GM23338 (cell line): ENCODE data around the gene CDKAL1. TPM values are rescaled to one million over a fixed set of nuclear protein-coding genes. Genes with fewer than 3 reads are reported as not detected.

Source experiments
- ATAC-seq: fragments of 200-7000 bp; cut with Tn5 transposase; 3 replicates; pipeline ENCODE4 v1.9.1; 2020
- DNase-seq: peaks from one replicate; pipeline ENCODE4 v3.0.0-alpha.2; 2015; ENCODE audit warnings: low spot score
- H2AFZ ChIP-seq: fragments of 200-600 bp; sonication (generic); 2 replicates; pipeline ENCODE4 v1.8.0; 2016; ENCODE audit warnings: antibody characterized with exemption, mild to moderate bottlenecking, moderate library complexity
- H3F3A ChIP-seq: fragments of 200-600 bp; sonication (generic); replicated peaks from 2 replicates; pipeline ENCODE4 v1.8.0; 2017; ENCODE audit warnings: antibody characterized with exemption, mixed run types, low read depth
- H3K27ac ChIP-seq: fragments of 200-600 bp; sonication (generic); 2 replicates; pipeline ENCODE4 v1.6.1; 2016; ENCODE audit warnings: low read depth
- H3K27me3 ChIP-seq: fragments of 200-600 bp; sonication (generic); 2 replicates; pipeline ENCODE4 v1.8.0; 2016; ENCODE audit warnings: mild to moderate bottlenecking, mixed run types, moderate library complexity; ENCODE audit not compliant: insufficient read depth
- H3K36me3 ChIP-seq: fragments of 200-600 bp; sonication (generic); 2 replicates; pipeline ENCODE4 v1.8.0; 2016; ENCODE audit warnings: mild to moderate bottlenecking; ENCODE audit not compliant: insufficient read depth
- H3K4me1 ChIP-seq: fragments of 200-600 bp; sonication (generic); 2 replicates; pipeline ENCODE4 v1.8.0; 2016; ENCODE audit warnings: mild to moderate bottlenecking, moderate library complexity; ENCODE audit not compliant: insufficient read depth
- H3K4me2 ChIP-seq: fragments of 200-600 bp; sonication (generic); 2 replicates; pipeline ENCODE4 v1.7.1; 2017; ENCODE audit warnings: mixed run types
- H3K4me3 ChIP-seq: fragments of 200-600 bp; sonication (generic); 2 replicates; pipeline ENCODE4 v1.6.1; 2016; ENCODE audit warnings: mixed run types
- H3K79me2 ChIP-seq: fragments of 200-600 bp; sonication (generic); replicated peaks from 2 replicates; pipeline ENCODE4 v1.8.0; 2017; ENCODE audit warnings: mild to moderate bottlenecking; ENCODE audit not compliant: insufficient read depth
- H3K9me2 ChIP-seq: fragments of 200-600 bp; sonication (generic); 2 replicates; pipeline ENCODE4 v1.8.0; 2017; ENCODE audit not compliant: insufficient read depth
- H4K20me1 ChIP-seq: fragments of 200-600 bp; sonication (generic); replicated peaks from 2 replicates; pipeline ENCODE4 v1.8.0; 2017; ENCODE audit warnings: mild to moderate bottlenecking; ENCODE audit not compliant: insufficient read depth
- H3K27ac Mint-ChIP-seq: 2 replicates; pipeline ENCODE4 v1.8.0; 2020; ENCODE audit warnings: inconsistent platforms, mild to moderate bottlenecking, moderate library complexity, mixed read lengths
- H3K27me3 Mint-ChIP-seq: 3 replicates; pipeline ENCODE4 v1.8.0; 2022; ENCODE audit warnings: low read depth, mild to moderate bottlenecking, moderate library complexity, mixed read lengths, inconsistent platforms; ENCODE audit not compliant: insufficient read depth, poor library complexity
- H3K36me3 Mint-ChIP-seq: 3 replicates; pipeline ENCODE4 v1.8.0; 2021; ENCODE audit warnings: low read depth, mild to moderate bottlenecking, inconsistent platforms, moderate library complexity, mixed read lengths
- H3K4me1 Mint-ChIP-seq: 3 replicates; pipeline ENCODE4 v1.8.0; 2020; ENCODE audit warnings: mild to moderate bottlenecking, inconsistent platforms, mixed read lengths
- H3K4me3 Mint-ChIP-seq: 3 replicates; pipeline ENCODE4 v1.8.0; 2021; ENCODE audit warnings: moderate library complexity, mild to moderate bottlenecking, inconsistent platforms, mixed read lengths
- H3K9me3 Mint-ChIP-seq: 3 replicates; pipeline ENCODE4 v1.8.0; 2020; ENCODE audit warnings: moderate library complexity, mild to moderate bottlenecking, inconsistent platforms, mixed read lengths
- CREB1 ChIP-seq: fragments of 250-450 bp; sonication (Bioruptor Pico); IDR thresholded peaks from 2 replicates; pipeline ENCODE4 v1.5.0; 2020; ENCODE audit warnings: low read depth, mild to moderate bottlenecking, moderate library complexity
- EZH2 ChIP-seq: fragments of 200-600 bp; sonication (generic); IDR thresholded peaks from one replicate; pipeline ENCODE4 v1.8.0; 2017; ENCODE audit warnings: antibody characterized with exemption, mild to moderate bottlenecking, low read depth; ENCODE audit not compliant: unreplicated experiment
- EZH2phosphoT487 ChIP-seq: fragments of 200-600 bp; sonication (generic); IDR thresholded peaks from one replicate; pipeline ENCODE4 v1.8.1; 2018; ENCODE audit warnings: antibody characterized with exemption; ENCODE audit not compliant: unreplicated experiment
- JUNB ChIP-seq: IDR thresholded peaks from one replicate; pipeline ENCODE4 v1.6.1; 2016; ENCODE audit warnings: antibody characterized with exemption; ENCODE audit not compliant: unreplicated experiment
- NANOG ChIP-seq: IDR thresholded peaks from 2 replicates; pipeline ENCODE4 v1.6.1; 2016; ENCODE audit warnings: antibody characterized with exemption, borderline replicate concordance
- POLR2AphosphoS5 ChIP-seq: IDR thresholded peaks from 2 replicates; pipeline ENCODE4 v1.6.1; 2016; ENCODE audit warnings: antibody characterized with exemption, low read depth
- STAT1 ChIP-seq: IDR thresholded peaks from one replicate; pipeline ENCODE4 v1.6.1; 2016; ENCODE audit warnings: antibody characterized with exemption; ENCODE audit not compliant: unreplicated experiment
- ZNF114 ChIP-seq: fragments of 250-450 bp; sonication (Bioruptor Pico); IDR thresholded peaks from 2 replicates; pipeline ENCODE4 v1.5.0; 2020; ENCODE audit warnings: mild to moderate bottlenecking, moderate library complexity
- ZNF331 ChIP-seq: fragments of 250-450 bp; sonication (Bioruptor Pico); IDR thresholded peaks from 2 replicates; pipeline ENCODE4 v1.5.0; 2020; ENCODE audit warnings: low read depth, mild to moderate bottlenecking, moderate library complexity
- polyA plus RNA-seq: library from polyadenylated mRNA; unstranded; fragments of >200 nt; fragmentation: Nextera tagmentation; extraction: Ambion mirVana; gene quantifications from 2 replicates; pipeline ENCODE4 v1.2.1, GENCODE V29; 2016
- total RNA-seq: library from RNA; depleted of rRNA; stranded (reverse); fragments of >200 nt; shearing (Covaris generic); gene quantifications from 2 replicates; pipeline ENCODE4 v1.2.3, GENCODE V29; 2014
- TF ChIP-seq, protein P1 (sequence below): IDR thresholded peaks from 2 replicates; pipeline ENCODE4 v1.6.1; 2016; ENCODE audit warnings: antibody characterized with exemption
- TF ChIP-seq, protein P2 (sequence below): fragments of 250-450 bp; sonication (Bioruptor Pico); IDR thresholded peaks from 2 replicates; pipeline ENCODE4 v1.5.0; 2020; ENCODE audit warnings: mild to moderate bottlenecking, moderate library complexity
- TF ChIP-seq, protein P3 (sequence below), 2 experiments: fragments of 200-600 bp in 1 of 2; sonication (generic) in 1 of 2; conservative IDR thresholded peaks; 2 replicates each; pipeline versions ENCODE4 v1.5.1 to v1.6.1; 2016 to 2017; ENCODE audit warnings: antibody characterized with exemption in 2 of 2, low read depth in 2 of 2, mild to moderate bottlenecking in 2 of 2, moderate library complexity in 1 of 2
- TF ChIP-seq, protein P4 (sequence below): IDR thresholded peaks from one replicate; pipeline ENCODE4 v1.6.1; 2018; ENCODE audit warnings: antibody characterized with exemption; ENCODE audit not compliant: unreplicated experiment

The CDKAL1 gene
- total and polyA plus RNA-seq, 2 experiments from 2014 or later: 17.8 to 35.0 TPM

GRCh38 chr6:21033575-21034026 lies 499.3 kb downstream of the CDKAL1 start:
- ATAC-seq (no peak), DNase-seq (no peak)
- Histone ChIP-seq H3K79me2 (no peaks in the 10 kb centered on the region), H3K4me1 (no peaks in the 10 kb centered on the region), H3K4me3 (no peak overlapping the region), H2AFZ (no peak overlapping the region), H4K20me1 (no peaks in the 10 kb centered on the region), H3K9me2 (peaks cover 3% of the 10 kb centered on the region; the same call in 1 of the 2 replicates), H3K4me2 (no peak overlapping the region), H3F3A (no peaks in the 10 kb centered on the region), H3K27ac (no peak overlapping the region), H3K27me3 (no peaks in the 10 kb centered on the region), H3K36me3 (no peaks in the 10 kb centered on the region)
- Mint-ChIP-seq H3K27ac (no peak overlapping the region), H3K4me1 (peaks cover 4% of the 10 kb centered on the region; the same call in 1 of the 3 replicates), H3K9me3 (no peaks in the 10 kb centered on the region; the same call in 2 of the 3 replicates), H3K36me3 (peaks cover 4% of the 10 kb centered on the region; the same call in 2 of the 3 replicates), H3K27me3 (peaks cover 7% of the 10 kb centered on the region), H3K4me3 (no peak overlapping the region)
- no peak for TF ChIP-seq CREB1
- TF ChIP-seq ZNF331: no peak
- TF ChIP-seq EZH2phosphoT487: no peak
- TF ChIP-seq, protein P1, sequence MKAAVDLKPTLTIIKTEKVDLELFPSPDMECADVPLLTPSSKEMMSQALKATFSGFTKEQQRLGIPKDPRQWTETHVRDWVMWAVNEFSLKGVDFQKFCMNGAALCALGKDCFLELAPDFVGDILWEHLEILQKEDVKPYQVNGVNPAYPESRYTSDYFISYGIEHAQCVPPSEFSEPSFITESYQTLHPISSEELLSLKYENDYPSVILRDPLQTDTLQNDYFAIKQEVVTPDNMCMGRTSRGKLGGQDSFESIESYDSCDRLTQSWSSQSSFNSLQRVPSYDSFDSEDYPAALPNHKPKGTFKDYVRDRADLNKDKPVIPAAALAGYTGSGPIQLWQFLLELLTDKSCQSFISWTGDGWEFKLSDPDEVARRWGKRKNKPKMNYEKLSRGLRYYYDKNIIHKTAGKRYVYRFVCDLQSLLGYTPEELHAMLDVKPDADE: no peak
- TF ChIP-seq EZH2: no peak
- no peak for TF ChIP-seq NANOG
- TF ChIP-seq POLR2AphosphoS5: no peak
- no peak for TF ChIP-seq STAT1
- TF ChIP-seq, protein P2, sequence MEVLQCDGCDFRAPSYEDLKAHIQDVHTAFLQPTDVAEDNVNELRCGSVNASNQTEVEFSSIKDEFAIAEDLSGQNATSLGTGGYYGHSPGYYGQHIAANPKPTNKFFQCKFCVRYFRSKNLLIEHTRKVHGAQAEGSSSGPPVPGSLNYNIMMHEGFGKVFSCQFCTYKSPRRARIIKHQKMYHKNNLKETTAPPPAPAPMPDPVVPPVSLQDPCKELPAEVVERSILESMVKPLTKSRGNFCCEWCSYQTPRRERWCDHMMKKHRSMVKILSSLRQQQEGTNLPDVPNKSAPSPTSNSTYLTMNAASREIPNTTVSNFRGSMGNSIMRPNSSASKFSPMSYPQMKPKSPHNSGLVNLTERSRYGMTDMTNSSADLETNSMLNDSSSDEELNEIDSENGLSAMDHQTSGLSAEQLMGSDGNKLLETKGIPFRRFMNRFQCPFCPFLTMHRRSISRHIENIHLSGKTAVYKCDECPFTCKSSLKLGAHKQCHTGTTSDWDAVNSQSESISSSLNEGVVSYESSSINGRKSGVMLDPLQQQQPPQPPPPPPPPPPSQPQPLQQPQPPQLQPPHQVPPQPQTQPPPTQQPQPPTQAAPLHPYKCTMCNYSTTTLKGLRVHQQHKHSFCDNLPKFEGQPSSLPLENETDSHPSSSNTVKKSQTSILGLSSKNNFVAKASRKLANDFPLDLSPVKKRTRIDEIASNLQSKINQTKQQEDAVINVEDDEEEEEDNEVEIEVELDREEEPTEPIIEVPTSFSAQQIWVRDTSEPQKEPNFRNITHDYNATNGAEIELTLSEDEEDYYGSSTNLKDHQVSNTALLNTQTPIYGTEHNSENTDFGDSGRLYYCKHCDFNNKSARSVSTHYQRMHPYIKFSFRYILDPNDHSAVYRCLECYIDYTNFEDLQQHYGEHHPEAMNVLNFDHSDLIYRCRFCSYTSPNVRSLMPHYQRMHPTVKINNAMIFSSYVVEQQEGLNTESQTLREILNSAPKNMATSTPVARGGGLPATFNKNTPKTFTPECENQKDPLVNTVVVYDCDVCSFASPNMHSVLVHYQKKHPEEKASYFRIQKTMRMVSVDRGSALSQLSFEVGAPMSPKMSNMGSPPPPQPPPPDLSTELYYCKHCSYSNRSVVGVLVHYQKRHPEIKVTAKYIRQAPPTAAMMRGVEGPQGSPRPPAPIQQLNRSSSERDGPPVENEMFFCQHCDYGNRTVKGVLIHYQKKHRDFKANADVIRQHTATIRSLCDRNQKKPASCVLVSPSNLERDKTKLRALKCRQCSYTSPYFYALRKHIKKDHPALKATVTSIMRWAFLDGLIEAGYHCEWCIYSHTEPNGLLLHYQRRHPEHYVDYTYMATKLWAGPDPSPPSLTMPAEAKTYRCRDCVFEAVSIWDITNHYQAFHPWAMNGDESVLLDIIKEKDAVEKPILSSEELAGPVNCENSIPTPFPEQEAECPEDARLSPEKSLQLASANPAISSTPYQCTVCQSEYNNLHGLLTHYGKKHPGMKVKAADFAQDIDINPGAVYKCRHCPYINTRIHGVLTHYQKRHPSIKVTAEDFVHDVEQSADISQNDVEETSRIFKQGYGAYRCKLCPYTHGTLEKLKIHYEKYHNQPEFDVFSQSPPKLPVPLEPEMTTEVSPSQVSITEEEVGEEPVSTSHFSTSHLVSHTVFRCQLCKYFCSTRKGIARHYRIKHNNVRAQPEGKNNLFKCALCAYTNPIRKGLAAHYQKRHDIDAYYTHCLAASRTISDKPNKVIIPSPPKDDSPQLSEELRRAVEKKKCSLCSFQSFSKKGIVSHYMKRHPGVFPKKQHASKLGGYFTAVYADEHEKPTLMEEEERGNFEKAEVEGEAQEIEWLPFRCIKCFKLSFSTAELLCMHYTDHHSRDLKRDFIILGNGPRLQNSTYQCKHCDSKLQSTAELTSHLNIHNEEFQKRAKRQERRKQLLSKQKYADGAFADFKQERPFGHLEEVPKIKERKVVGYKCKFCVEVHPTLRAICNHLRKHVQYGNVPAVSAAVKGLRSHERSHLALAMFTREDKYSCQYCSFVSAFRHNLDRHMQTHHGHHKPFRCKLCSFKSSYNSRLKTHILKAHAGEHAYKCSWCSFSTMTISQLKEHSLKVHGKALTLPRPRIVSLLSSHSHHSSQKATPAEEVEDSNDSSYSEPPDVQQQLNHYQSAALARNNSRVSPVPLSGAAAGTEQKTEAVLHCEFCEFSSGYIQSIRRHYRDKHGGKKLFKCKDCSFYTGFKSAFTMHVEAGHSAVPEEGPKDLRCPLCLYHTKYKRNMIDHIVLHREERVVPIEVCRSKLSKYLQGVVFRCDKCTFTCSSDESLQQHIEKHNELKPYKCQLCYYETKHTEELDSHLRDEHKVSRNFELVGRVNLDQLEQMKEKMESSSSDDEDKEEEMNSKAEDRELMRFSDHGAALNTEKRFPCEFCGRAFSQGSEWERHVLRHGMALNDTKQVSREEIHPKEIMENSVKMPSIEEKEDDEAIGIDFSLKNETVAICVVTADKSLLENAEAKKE (CRISPR knock-in tag): no peak
- TF ChIP-seq, protein P3, sequence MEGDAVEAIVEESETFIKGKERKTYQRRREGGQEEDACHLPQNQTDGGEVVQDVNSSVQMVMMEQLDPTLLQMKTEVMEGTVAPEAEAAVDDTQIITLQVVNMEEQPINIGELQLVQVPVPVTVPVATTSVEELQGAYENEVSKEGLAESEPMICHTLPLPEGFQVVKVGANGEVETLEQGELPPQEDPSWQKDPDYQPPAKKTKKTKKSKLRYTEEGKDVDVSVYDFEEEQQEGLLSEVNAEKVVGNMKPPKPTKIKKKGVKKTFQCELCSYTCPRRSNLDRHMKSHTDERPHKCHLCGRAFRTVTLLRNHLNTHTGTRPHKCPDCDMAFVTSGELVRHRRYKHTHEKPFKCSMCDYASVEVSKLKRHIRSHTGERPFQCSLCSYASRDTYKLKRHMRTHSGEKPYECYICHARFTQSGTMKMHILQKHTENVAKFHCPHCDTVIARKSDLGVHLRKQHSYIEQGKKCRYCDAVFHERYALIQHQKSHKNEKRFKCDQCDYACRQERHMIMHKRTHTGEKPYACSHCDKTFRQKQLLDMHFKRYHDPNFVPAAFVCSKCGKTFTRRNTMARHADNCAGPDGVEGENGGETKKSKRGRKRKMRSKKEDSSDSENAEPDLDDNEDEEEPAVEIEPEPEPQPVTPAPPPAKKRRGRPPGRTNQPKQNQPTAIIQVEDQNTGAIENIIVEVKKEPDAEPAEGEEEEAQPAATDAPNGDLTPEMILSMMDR (conservative IDR thresholded peaks at IDR 0.05; ENCODE audit: low read depth in 2 of 2): no peak
- TF ChIP-seq, protein P4, sequence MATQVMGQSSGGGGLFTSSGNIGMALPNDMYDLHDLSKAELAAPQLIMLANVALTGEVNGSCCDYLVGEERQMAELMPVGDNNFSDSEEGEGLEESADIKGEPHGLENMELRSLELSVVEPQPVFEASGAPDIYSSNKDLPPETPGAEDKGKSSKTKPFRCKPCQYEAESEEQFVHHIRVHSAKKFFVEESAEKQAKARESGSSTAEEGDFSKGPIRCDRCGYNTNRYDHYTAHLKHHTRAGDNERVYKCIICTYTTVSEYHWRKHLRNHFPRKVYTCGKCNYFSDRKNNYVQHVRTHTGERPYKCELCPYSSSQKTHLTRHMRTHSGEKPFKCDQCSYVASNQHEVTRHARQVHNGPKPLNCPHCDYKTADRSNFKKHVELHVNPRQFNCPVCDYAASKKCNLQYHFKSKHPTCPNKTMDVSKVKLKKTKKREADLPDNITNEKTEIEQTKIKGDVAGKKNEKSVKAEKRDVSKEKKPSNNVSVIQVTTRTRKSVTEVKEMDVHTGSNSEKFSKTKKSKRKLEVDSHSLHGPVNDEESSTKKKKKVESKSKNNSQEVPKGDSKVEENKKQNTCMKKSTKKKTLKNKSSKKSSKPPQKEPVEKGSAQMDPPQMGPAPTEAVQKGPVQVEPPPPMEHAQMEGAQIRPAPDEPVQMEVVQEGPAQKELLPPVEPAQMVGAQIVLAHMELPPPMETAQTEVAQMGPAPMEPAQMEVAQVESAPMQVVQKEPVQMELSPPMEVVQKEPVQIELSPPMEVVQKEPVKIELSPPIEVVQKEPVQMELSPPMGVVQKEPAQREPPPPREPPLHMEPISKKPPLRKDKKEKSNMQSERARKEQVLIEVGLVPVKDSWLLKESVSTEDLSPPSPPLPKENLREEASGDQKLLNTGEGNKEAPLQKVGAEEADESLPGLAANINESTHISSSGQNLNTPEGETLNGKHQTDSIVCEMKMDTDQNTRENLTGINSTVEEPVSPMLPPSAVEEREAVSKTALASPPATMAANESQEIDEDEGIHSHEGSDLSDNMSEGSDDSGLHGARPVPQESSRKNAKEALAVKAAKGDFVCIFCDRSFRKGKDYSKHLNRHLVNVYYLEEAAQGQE: no peak
- no peak for TF ChIP-seq JUNB
- no peak for TF ChIP-seq ZNF114 (CRISPR knock-in tag)
